ENCODE data around the gene CATSPER3.

Gene CATSPER3

DNA sequence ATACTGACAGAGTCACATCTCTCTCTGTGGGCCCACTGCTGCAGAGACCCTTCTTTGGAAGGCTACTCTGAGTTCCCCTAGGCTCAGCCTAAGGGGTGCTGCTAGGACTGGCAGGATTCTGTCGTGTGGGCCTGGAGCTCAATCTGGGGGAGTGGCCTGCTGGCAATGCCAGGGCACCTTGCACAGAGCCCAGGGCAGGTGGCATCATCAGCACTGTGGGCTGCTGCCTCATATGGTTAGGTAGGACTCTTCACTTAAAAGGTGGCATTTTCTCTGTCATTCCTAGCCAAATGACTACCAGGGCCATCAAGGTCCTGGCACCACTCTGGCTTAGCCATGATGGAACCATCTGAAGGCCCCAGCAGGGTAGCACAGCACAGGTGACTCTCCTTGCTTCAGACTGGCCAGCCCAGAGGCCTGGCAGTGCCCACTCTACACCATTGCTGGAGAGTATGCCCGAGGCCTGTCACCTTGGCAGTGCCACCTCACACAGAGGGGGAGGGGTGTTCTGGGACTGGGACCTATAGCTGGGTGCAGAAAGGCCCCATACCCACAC is 44.4 kb downstream of the CATSPER3 start:
- no peak for DNase-seq

DNA sequence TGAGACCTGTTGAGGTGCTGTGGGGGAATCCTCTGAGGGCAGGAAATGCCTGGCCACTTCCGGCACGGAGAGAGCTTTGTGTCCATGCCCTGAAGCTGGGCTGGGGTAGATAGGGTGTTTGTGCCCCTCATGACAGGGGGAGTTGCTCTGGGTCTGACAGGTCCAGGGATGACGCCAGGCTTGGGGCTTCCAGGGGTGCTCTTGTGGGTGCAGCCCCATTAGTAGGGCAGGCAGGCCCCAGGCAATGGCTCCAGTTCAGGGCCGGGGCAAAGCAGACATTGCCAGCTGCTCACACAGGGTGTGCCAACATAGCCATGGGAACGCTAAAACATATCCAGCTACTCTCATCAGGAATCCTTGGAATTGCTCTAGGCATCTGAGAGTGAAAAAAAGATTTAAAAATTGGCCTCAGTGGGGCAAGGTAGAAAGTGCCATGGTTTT is 45.3 kb downstream of the CATSPER3 start:
- no peak for DNase-seq

DNA sequence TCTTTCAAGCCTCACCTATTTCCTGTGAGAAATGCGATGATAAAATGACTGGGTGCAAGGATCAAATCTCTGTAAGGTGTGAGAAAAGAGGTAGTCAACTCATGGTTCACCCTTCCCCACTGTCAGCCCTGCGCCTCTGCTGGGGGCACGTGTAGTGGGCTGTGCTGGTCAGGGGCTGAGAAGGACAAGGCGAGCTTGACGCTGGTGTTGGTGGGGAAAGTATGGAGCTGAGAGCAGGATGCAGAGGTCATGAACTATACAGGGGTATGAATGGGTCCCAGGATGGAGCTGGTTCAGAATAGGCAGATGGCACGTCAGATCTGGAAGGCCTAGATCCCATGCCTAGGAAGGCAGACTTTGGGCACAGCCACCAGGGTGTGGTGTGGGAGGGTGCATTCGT is 45.7 kb downstream of the CATSPER3 start:
- DNase-seq: no peak

DNA sequence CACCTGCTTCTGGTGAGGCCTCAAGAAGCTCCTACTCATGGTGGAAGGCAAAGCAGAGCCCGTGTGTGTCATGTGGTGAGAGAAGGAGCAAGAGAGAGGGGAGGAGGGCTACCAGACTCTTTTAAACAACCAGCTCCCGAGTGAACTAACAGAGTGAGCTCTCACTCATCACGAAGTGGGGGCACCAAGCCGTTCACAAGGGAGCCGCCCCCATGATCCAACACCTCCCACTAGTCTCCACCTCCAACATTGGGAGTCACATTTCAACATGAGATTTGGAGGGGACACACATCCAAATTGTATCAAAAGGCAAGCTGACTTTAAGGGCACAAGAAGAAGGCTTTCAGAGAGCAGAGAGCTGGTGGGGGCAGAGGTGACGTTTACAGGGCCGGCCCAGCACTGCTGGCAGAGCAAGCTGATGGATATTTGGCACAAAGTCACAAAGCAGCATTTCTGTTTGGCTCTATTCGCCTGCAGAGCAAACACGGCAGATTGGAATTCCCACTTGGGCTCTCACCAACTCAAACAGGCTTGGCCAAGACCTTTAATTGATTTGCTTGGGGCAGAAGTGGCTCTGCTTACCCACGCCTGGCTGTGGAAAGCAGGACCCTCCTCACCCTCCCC is 46.4 kb downstream of the CATSPER3 start:
- no peak for DNase-seq

DNA sequence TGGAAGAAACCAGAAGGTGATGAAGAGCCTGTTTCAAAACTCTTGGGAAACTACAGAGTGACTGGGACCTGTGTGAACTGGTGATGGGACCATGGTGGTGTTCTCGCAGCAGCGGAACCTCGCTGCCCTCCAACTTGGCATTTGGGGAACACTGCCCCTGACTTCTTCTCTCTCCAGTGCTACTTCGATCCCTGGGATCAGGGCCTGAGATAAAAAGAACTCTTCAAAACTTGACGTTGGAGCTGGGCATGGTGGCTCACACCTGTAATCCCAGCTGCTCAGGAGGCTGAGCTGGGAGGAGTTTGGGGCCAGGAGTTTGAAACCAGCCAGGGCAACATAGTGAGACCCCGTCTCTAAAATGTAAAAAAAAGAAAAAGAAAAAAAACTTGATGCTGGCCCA is 48.2 kb downstream of the CATSPER3 start:
- DNase-seq: no peak

DNA sequence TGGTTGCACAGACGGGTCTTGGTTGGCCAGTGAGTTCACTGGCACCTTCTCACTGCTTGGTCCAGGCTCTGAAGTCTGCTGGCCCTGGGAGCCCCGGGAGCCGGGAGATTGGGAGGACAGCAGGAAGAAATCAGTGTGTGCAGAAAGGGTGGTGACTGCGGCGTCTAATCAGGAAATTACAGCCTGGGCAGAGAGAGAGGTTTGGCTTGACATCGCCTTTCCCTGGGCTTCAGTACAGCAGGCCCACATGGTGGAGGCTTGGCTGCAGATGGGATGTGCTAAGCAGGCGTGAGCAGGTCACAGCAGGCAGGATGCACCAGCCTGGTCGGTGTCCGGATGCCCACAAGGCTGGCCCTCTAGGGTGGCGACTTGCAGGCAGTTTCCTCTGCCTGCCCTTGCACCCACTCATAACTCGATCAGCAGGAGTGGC is 49.2 kb downstream of the CATSPER3 start:
- no peak for DNase-seq

DNA sequence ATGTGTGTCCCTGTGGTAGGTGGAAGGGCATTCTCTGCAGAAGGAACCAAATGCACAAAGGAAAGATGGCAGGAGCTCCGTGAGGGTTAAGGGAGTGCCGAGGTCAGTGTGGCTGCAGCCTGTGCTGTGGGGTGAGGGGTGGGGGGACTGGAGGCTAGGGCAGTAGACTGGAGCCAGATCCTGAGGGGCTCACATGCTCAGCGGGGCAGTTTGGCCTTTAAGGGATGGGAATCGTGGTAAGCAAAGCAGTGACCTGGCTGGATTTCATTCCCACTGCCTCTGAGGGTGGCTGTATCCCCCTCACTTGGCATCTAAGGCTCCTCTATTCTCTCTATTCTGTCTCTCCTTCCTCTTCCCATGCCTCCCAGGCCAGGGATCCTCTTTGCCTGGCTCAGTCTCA is 50.8 kb downstream of the CATSPER3 start:
- DNase-seq: no peak

DNA sequence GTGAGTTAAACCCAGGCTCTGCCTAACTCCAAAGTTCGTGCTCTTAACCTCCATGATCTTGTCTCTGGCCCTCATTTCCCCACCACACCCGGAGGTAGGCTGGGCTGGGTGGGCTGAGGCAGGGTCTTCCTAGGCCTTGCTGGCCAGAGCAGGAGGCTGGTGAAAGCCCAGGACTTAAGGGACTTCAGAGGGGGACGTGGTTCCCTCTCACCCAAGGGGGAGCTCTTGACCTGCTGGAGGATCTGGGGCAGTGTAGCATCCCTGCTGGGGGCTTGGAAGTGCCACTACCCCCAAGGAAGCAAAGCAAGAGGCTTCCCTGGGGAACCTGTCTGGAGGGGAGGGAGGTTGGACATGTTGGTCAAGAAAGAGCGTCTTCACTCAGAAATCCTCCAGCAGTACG is 51.6 kb downstream of the CATSPER3 start:
- DNase-seq: no peak

DNA sequence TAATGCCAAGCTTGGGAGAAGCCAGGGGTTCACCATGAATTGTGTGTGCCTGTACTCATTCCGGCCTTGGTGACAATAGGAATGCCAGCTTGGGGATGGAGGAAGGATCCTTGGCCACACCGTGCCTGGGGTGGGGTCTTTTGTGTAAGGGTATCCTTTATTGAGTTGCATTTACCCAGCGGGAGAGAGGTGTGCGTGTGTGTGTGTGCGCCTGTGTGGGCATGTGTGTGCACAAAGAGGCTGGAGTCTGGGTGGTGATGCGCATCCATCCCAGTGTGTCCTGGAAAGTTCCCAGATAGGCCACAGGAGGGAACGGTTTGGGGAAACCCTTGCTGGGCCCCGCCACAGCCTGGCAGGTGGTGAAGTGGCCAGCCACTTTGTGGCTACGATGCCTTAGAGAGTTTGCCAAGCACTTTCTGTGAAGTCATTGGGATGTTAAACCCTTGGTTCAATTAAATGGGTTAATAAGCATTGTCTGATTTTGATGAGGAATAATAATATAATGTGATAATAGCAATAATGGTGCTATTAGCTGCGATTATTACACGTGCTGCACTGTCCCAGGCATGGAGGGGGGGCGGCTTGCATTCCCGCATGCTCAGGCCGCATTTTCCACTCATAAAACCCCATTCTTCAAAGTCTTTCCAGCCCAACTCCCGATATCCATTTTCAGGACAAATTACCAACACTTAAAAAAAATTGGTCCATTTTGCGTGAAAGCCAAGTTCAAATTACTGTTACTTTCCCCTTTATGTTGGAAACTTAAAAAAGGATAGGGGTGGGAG is 52.6 kb downstream of the CATSPER3 start:
- no peak for DNase-seq

DNA sequence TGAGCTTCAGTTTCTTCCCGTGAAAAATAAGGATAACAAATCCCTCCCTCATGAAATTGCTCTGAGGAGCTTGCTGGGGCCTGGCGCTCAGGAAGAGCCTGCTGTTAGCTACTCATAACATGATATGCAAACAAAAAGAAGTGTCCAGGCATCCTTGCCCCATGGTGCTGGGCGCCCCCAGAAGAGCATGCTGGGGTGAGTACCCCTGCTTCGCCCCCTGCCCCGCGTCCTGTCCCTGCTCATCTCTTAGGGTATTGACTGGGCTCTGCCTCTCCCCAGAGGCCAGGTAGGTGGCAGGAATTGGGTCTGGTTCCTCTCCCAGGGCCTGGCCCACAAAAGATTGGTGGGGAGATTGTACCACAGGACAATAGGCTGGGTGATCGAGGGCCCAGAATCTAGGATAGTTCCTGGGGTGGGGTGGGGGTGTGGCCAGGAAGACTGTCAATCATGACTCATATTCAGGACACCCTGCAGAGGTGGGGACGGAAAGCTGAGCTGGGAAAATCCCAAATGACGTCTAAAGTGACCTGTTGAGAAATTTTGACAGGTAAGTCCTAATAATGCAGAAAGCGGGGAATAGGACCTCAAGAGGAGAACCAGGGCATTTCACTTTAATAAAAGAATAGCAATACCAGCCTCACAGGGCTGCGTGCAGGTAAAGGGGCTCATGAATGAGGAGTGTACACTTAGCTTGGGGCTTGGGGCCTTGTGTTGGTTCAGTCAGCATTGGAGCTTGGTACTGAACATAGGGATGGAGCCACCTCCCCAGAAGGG is 57.4 kb downstream of the CATSPER3 start:
- DNase-seq: no peak

DNA sequence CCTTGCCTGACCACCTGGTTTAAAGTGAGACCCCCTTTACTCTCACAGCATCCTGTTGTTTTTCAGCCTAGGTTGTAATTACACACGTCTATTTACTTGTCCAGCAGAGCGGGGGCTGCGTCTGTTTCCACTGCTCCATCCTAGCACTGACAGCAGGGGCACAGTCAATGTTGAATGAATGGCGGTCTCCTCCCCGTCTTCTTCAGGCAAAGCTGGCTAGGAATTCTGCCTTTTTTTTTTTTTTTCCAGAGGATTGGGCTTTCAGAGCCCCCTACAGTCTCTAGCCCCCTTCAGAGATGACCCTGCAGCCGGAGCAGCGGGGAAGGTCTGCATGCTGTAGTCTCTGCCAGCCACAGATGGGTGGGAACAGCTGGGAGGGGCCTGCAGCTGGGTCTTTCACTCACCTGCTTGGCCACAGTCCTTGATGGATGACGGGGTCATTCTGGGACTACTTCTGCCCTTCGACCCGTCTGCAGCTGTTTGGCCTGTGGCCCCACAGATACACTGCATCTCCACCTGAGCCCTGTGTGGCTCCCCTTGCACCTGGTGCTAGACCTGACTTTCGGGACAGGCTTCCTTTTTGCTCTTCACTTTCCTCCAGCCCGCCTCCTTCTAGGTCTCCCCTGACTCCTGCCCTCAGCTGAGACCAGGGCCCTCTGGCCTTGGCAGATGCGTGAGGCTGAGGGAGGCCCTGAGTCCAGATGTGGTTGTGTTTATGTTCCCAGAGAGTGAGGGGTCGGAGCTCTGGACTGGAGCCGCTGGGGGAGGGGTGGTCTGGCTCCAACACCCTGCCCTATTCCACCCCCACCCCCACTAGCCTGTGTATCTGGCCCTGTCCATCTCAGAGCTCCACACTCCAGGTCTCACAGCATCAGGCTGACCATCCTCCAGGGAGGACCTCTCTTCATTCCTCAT is 58.3 kb downstream of the CATSPER3 start:
- DNase-seq: no peak

DNA sequence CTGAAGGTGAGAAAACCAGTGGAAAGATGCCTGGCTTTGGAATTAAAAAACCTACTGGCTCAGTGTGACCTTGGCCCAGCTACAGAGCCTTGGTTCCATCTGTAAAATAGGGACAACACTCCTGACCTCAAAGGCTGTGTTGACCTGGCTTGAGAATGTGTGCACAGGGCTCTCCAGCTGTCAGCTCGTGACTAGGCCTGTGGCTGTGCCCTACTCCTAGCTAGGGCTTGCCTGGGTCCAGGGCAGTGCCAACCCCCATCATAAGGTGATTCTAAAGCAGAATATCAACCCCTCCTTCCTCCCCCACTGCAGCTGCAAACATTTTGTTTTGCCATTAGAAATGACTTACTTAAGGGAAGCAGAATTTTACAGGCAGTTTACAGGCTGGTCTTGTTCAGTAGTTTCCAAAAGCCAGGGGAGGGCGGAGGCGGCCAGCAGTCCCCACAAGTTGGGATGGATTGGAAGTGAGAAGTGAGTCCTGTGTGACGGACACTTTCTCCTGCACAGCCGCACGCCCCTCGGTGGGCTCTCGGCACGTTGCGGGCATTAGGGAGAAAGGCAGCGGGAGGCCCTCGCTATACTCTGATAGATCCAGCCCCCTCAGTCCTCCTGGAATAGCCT is 59.0 kb downstream of the CATSPER3 start:
- DNase-seq: no peak

DNA sequence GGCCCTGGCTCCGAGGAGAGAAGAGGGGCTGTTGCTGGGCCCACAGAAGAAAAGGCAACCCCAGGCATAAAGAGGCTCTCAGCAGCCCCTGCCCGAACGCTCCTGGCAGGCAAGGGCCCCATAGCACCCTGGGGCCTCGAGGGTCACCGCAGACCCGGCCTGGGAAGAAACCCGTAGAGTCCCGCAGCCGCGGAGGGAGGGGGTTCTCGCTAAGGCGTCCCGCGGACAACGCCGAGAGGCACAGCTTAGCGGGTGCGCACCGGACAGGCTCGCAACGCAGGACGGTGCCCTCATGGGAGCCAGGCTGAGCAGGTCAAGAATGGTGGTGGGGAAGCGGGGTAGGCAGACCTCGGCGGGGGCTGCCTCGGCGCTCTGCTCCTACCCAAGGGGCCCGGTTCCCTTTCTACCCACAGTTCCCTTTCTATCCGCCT is 59.6 kb downstream of the CATSPER3 start:
- no peak for DNase-seq

DNA sequence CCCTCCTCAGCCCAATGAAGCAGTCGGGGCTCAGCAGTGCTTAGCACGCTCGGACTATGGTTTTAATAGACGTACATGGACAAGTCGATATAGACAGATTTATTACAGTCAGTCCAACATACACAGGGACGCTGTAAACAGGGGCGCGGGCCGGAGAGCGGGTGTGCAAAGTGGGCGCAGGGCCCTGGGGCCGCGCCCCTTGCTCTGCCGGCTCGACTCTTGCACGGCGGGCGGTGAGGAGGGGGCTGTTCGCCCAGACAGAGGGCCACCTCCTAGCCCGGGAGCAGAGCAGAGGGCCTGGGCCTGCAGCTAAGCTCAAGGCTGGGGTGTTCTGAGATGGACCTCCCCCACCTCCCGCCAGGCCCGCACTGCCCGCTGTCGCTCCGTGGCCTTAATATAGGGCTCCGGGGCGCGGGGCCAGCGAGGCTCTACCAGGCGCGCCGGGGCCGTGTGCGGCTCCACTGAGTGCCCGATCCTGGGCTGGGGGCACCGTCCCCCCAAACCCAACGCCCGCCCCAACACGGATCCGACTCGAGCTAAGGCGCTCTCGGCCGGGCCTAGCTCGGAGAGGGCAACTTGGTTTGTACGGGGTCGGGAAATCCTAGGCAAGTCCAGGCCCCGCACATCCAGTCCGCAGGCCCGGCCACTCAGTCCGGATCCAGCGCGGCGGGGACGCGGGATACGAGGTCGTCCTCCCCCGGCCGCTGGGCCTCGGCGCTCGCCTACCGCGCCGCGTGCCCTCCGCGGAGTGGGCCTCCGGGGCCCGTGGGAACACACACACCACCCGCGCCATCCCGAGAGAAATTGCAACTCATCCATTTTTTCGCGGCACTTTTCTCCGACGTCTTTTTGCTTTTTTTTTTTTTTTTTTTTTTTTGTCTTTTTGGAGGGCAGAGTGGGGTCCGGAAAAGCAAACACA is 60.2 kb downstream of the CATSPER3 start:
- no peak for DNase-seq

DNA sequence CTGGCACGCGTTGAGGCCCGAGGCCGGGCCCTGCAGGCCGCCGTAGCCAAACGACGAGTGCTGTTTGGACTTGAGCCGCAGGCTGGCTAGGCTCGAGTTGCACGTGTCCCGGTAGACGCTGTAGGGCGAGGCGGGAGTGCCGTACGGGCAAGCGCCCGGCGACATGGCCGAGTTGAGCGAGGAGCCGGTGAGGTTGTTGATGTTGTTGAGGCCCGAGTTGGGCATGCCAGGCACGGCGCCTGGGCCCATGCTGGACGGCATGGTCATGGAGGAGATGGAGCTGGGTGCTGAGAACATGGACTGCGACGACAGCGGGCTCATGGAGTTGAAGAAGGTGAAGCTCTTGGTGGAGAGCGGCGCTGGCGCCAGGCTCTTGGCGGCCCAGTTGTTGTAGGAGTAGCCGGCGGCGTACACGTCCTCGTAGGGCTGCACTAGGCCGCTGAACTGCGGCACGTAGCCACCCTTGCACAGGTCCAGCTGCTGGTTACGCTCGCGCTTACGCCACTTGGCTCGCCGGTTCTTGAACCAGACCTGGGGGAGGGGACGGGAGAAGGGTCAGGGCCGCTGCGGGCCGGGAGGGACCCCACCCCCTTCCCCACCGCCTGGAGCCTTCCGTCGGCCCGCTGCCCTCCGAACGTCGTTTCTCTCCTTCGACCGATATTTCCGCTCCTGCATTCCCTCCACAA is 61.2 kb downstream of the CATSPER3 start:
- DNase-seq: no peak

DNA sequence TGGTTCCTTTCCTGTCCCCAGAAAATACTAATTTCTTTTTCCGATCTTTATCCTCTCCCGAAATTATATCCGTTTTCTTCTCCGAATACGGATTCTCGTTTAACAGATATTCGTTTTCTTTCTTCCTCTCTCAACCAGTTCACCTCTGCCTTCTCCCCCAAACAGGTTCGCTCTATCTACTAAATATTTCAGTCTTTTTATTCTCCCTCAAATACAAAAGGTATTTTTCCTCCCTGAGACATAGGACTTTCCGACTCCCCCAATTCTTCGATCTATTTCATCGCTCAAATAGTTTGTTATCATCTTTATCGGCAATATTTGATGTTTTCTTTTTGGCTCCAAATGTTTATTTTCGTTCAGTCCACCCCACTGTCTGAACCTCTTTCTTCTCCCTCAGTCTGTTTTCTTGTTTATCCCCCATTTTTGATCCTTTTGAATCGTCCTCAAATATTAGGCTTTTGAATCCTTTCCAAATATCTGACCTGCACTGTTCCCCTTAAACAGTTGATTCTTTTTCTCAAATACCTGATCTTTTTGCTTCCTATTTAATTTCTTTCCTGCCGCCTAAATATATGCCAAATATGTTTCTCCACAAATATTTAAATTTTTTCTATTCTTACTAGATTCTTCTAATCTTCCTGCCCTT is 61.9 kb downstream of the CATSPER3 start:
- DNase-seq: no peak

DNA sequence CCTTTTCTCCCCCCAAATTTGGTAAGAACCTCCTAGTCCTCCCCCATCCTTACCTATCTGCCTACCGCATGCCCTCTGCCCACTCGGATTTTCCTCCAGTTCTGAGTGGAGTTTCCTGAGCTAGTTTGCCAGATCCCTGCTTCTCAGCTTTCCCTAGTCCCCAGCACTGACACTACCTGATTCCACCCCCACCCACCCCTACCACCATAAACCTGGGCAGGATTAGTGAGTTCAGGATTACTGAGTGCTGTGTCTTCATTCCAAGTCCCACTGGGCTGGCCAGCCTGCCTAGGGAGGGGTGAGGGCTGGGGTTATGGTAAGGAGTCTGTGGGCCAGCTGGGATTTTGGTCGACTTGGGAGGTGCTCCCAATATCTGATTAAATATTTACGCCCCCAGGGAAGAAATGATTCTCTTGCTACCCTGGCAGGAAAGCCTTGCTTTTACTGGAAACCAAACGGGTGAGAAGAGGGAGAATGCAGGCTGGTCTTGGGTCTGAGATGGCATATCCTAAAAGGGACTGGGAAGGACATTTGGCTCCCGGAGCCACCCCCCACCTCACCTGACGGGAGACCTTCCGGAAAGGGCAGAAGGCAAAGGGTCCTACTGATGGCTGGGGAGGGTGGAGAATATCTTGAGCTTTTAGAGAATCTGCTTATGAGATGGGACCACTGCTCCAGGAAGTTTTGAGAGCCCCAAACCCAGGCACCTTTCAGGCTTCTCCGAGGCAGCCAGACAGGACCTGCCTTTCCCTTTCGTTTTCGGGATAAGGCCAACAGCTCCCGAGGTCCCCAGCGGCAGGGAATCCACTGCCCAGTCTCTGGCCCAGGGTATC is 62.6 kb downstream of the CATSPER3 start:
- no peak for DNase-seq

DNA sequence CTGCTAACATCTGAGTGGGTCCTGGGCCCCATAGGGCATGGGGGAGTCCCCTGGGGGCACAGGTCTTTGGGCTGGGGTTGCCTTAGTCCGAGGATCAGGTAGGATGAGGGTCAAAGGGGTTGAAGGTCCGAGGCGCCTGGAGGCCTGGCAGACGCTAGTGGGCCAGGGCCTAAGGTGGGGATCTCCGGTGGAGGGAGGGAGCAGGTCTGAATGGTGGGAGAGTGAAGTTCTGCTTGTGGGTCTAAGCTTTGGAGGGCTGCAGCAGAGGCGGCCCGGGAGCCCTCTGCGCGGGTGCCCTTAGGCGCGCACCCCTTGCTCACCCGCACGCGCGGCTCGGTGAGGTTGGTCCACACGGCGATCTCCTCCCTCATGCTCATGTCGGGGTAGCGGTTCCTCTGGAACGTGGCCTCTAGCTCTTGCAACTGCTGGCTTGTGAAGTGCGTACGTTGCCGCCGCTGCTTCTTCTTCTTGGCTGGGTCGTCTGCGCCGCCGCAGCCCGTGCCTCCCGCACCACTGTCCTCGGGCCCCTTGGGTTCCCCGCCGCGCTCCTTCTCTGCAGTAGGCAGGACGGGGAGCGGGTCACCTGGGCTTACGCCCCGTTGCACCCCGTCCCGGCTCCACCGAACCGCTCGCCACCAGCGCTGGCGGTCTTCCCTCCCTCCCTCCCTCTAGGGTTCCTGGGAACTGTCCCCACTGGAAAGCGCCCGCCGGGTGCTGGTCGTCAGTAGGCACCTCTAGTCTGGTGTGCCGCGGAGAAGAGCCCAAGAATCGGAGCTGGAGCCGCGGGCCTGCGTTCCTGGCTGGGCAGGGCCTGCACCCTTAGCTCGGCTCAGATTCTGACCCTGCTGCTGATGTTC is 63.5 kb downstream of the CATSPER3 start:
- no peak for DNase-seq
